ENCODE measurements around the gene CHD9. TPM values are rescaled to one million over a fixed set of nuclear protein-coding genes. Genes with fewer than 3 reads are reported as not detected.

The CHD9 gene
- total and polyA plus RNA-seq, 3 donors from 2014 or later, result 10.4 to 67.3 (median 57.5) TPM

DNA sequence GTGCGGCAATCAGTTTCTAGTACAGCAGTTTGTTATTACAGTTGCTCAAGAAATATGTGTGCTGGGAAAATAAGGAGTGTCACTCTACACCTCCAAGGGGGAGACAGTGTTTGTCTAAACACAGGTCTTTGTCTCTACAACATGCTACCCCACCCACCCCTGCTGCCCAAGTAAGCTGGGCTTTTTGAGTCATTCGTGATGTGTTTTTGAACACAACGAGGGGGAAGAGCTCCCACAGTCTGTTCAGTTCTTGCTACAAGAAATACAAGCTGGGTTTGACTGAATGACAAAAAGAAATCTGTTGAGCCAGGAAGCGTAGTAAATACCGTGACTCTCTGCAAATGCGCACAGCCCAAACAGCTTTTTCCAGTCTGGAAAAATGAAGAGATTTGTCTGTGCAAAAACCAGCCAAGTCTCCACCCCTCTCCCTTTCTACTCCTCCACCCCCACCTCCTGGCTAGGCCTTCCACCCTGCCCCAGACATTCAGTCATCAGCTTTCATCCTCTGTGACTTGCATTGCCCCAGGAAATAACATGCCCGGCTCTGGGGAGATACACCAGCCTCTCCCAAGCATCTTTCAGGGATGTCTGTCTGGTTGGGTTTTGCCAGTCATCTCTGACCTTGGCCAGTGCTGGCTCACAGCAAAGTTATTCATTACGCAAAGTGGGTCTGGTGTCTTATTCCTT, 25.7 kb downstream of the CHD9 start:
- no peak for TF ChIP-seq POLR2A (IDR thresholded peaks at IDR 0.05)
- TF ChIP-seq, protein P1, sequence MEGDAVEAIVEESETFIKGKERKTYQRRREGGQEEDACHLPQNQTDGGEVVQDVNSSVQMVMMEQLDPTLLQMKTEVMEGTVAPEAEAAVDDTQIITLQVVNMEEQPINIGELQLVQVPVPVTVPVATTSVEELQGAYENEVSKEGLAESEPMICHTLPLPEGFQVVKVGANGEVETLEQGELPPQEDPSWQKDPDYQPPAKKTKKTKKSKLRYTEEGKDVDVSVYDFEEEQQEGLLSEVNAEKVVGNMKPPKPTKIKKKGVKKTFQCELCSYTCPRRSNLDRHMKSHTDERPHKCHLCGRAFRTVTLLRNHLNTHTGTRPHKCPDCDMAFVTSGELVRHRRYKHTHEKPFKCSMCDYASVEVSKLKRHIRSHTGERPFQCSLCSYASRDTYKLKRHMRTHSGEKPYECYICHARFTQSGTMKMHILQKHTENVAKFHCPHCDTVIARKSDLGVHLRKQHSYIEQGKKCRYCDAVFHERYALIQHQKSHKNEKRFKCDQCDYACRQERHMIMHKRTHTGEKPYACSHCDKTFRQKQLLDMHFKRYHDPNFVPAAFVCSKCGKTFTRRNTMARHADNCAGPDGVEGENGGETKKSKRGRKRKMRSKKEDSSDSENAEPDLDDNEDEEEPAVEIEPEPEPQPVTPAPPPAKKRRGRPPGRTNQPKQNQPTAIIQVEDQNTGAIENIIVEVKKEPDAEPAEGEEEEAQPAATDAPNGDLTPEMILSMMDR (IDR thresholded peaks at IDR 0.05), result no peak
- peak; percentile 59 for DNase-seq
- no peaks in the 10 kb centered on the region for H3K27me3 ChIP-seq
- H3K4me3 ChIP-seq, result no peak overlapping the region
- intact Hi-C loops (cut with DNase I; ENCODE audit: low total_unique reads), result no loop called here
- peaks cover 25% of the 10 kb centered on the region for H3K4me1 ChIP-seq
- 31 to 40% methylated on average over 8 of the region's 8 CpGs for WGBS, 2 donors
- H3K36me3 ChIP-seq (ENCODE audit: low read depth, missing control alignments), result no peaks in the 10 kb centered on the region
- peak overlapping the region in 1 of 2 donors; percentile 80 for H3K27ac ChIP-seq
- H3K9me3 ChIP-seq, result no peaks in the 10 kb centered on the region

DNA sequence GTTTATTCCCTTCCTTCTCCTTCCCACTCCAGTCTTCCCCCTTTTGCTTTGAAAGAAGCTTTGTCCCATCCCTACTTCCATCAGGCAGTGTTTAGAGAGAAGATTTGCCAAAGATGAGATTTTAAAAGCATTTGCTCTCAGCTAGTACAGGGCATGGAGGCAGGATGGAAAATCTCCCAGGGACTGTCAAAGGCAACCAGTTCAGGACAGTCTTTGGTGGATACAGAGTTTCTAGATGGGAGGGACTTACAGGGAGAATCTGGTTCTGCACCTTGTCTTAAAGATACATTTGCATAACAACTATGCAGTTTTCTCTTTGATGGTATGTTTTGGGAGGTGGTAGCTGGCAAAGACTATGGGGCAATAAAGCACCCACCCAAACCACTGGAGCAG, 26.2 kb downstream of the CHD9 start:
- TF ChIP-seq POLR2A (IDR thresholded peaks at IDR 0.05), result no peak
- TF ChIP-seq, protein P1 (IDR thresholded peaks at IDR 0.05), result no peak
- Histone ChIP-seq H3K36me3 (ENCODE audit: low read depth, missing control alignments) (no peaks in the 10 kb centered on the region), H3K4me1 (peaks cover 30% of the 10 kb centered on the region), H3K9me3 (no peaks in the 10 kb centered on the region), H3K27me3 (no peaks in the 10 kb centered on the region), H3K4me3 (no peak overlapping the region), H3K27ac (peak overlapping the region in 1 of 2 donors; percentile 80)
- intact Hi-C loops (cut with DNase I; ENCODE audit: low total_unique reads), result no loop called here
- DNase-seq, result no peak

DNA sequence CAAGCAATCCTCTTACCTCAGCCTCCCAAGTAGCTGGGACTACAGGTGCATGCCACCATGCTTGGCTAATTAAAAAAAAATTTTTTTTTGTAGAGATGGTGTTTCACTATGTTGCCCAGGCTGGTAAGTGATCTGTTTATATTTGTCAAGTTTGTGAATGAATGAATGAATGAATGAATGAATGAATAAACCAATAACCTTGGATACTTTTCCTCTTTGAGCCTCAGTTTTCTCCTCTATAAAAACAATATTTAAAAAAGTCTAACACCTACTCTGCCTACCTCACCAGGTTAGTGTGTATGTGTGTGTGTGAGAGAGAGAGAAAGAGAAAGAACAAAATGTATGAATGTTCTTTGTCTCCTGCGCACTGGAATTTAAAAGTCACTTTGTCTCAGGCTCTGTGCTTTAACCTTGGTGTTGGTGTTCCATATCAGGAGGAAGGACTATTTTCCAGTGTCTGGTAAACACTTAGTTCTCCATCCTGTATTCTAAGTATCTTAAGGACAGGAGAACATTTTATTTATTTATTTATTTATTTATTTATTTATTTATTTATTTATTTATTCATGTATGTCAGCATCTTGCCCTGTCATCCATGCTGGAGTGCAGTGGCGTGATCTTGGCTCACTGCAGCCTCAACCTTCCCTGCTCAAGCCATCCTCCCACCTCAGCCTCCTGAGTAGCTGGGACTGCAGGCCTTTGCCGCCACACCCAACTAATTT, 27.1 kb downstream of the CHD9 start:
- H3K27ac ChIP-seq, result peak overlapping the region in 1 of 2 donors; percentile 80
- peaks cover 34% of the 10 kb centered on the region for H3K4me1 ChIP-seq
- intact Hi-C loops (cut with DNase I; ENCODE audit: low total_unique reads), result no loop called here
- WGBS, 2 donors, result 86 to 89% methylated on average over 3 of the region's 3 CpGs
- no peak overlapping the region for H3K4me3 ChIP-seq
- no peaks in the 10 kb centered on the region for H3K27me3 ChIP-seq
- H3K36me3 ChIP-seq (ENCODE audit: low read depth, missing control alignments), result no peaks in the 10 kb centered on the region
- DNase-seq, result no peak
- TF ChIP-seq, protein P1 (IDR thresholded peaks at IDR 0.05), result no peak
- TF ChIP-seq POLR2A (IDR thresholded peaks at IDR 0.05), result no peak
- no peaks in the 10 kb centered on the region for H3K9me3 ChIP-seq

DNA sequence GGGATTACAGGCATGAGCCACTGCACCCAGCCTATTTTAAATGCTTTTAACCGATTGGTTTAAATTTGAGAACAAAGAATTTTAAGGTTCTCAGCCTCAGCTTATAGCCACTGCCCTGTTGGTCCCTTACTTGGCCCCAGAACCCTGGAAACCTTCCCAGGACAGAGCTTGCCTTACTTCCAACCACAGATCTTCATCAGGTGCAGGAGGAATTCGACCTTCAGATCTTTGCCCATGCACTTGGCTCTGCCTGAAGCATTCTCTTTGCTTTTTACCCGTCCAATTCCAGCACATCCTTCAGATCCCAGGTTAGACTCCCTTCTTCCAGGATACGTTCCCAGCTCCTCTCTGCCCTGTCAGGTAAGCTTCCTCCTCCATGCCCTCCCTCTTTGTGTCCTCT, 27.7 kb downstream of the CHD9 start:
- Histone ChIP-seq H3K9me3 (no peaks in the 10 kb centered on the region), H3K4me3 (no peak overlapping the region), H3K36me3 (ENCODE audit: low read depth, missing control alignments) (no peaks in the 10 kb centered on the region), H3K27ac (no peak overlapping the region), H3K27me3 (no peaks in the 10 kb centered on the region), H3K4me1 (peaks cover 34% of the 10 kb centered on the region)
- intact Hi-C loops (cut with DNase I; ENCODE audit: low total_unique reads), result no loop called here
- TF ChIP-seq POLR2A (IDR thresholded peaks at IDR 0.05), result no peak
- WGBS, 2 donors, result 54 to 75% methylated on average over 4 of the region's 4 CpGs
- no peak for DNase-seq

DNA sequence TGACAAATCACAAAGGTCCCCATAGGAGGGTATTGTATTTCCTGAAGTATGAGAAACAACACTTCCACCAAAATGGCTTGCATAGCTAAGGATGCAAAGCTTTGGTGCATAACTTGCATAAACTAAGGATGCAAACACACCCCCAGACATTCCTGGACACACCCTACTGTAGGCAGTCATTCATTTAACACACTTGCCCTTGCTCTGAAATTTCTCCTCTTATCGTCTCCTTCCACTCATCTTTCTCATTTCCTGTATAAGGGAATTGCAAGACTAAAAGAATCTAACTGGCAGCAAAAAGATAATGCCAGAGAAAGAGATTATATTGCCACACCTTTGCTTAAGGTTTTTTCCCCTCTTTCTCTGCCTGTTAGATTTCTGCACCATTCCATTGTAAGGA, 28.3 kb downstream of the CHD9 start:
- Histone ChIP-seq H3K9me3 (no peaks in the 10 kb centered on the region), H3K4me3 (no peak overlapping the region), H3K27me3 (no peaks in the 10 kb centered on the region), H3K36me3 (ENCODE audit: low read depth, missing control alignments) (no peaks in the 10 kb centered on the region), H3K4me1 (peaks cover 34% of the 10 kb centered on the region), H3K27ac (no peak overlapping the region)
- 46 to 64% methylated on average over 1 of the region's 1 CpG for WGBS, 2 donors
- TF ChIP-seq POLR2A (IDR thresholded peaks at IDR 0.05), result no peak
- TF ChIP-seq, protein P1 (IDR thresholded peaks at IDR 0.05), result no peak
- intact Hi-C loops (cut with DNase I; ENCODE audit: low total_unique reads), result no loop called here
- no peak for DNase-seq
